ENCODE data around the gene JARID2. TPM values are rescaled to one million over a fixed set of nuclear protein-coding genes. Genes with fewer than 3 reads are reported as not detected.

The JARID2 gene
- total and polyA plus RNA-seq, 11 donors: 3.5 to 12.2 (median 7.5) TPM

DNA sequence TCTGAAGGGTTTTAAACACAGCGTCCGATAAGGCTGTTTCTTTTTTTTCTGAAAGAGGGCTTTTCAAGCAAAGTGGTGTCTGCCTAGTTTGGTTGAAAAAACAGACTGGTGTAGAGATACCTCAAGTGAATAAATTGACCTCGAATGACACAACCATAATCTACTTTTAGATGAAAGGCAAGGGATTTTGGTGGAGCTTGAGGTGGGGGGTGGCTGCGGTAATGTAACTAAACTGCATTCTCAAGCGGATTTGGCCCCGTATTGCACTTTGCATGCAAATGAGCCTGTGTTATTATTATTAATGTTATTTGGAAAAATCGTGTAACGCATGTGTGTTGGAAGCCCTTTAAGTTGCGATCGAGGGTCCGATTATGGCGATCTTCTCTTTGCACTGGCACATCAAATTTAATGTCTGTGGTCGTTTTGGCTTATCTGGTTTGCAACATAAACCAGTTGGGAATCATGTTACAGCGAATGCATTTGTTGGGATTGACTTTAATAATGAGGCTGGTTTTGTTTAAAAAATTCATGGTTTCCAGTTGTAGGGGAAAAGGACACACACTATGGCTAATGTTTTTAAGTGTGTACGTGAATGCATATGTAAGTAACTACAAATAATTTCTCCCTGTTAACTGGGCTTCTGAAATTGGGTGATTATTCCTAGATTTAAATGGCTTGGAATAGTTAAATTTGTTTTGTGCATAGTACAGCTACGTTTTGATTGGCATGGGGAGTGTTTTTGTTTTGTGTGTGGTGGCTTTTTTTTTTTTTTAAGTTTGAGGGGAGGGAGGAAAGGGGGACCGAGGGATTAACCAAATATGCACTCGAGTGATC lies 1.0 kb downstream of the JARID2 start:
- Histone ChIP-seq H3K27ac (peak overlapping the region in 10 of 12 donors; percentile 88 to 98 (median 95)), H3K27me3 (no peaks in the 10 kb centered on the region), H3K36me3 (no peaks in the 10 kb centered on the region), H3K4me1 (peaks cover 0 to 49% (median 12%) of the 10 kb centered on the region in 12 donors), H3K4me3 (peak overlapping the region; percentile 54 to 92 (median 82)), H3K9me3 (no peaks in the 10 kb centered on the region)
- DNase-seq: no peak
- TF ChIP-seq POLR2A (IDR thresholded peaks at IDR 0.05): no peak
- TF ChIP-seq, protein P1, sequence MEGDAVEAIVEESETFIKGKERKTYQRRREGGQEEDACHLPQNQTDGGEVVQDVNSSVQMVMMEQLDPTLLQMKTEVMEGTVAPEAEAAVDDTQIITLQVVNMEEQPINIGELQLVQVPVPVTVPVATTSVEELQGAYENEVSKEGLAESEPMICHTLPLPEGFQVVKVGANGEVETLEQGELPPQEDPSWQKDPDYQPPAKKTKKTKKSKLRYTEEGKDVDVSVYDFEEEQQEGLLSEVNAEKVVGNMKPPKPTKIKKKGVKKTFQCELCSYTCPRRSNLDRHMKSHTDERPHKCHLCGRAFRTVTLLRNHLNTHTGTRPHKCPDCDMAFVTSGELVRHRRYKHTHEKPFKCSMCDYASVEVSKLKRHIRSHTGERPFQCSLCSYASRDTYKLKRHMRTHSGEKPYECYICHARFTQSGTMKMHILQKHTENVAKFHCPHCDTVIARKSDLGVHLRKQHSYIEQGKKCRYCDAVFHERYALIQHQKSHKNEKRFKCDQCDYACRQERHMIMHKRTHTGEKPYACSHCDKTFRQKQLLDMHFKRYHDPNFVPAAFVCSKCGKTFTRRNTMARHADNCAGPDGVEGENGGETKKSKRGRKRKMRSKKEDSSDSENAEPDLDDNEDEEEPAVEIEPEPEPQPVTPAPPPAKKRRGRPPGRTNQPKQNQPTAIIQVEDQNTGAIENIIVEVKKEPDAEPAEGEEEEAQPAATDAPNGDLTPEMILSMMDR (IDR thresholded peaks at IDR 0.05): no peak
- ATAC-seq: no peak
- WGBS, 4 donors: 0% methylated on average over 18 of the region's 18 CpGs
- intact Hi-C loops (cut with DNase I): loop anchor here (1.0 to 10.0 kb wide), 25 partner anchors 50 to 1036 kb away; no protein-coding TSS in a partner anchor

DNA sequence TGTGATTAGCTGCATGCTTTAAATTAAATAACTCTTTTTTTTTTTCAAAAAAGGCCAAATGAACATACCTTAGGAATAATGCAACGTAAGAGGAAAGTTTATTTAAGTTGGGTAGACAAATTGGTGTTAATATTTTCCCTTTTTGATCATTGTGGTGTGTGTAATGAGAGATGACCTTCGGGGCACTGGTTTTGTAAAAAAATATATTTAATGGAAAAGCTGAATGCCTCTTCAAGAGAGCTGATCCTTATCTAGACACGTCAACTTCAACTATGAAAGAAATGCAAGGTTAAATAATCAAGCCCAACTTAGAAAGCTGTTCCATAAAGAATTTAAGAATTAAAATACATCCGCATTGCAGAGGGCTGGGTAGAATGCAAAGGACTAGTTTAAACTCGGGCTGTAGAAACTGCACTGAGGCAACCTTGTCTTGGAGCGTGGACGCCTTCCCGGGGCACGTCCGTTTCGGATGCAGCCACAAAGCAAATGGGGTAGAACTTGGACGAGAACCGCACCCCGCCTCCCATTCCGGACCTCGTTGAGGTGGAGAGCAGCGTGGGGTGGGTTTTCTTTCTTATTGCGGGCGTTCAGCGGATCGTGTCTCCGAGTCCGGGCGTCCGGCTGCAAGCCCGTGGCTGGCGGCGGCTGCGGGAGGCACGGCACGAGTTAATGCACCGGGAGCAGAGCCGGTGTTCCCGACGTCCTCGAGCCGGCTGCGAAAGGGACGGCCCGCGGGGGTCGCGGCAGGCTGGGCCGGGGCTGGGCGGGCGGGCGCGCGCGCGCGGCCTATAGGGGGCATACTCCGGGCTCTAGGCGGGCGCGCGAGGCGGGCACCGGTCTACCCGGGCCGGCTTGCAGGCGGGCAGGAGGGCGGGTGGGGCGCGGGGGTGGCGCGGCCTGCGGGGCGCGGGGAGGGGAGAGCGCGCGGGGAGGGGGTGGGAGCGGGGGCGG lies 1.9 kb downstream of the JARID2 start:
- peaks cover 0 to 52% (median 18%) of the 10 kb centered on the region in 12 donors for H3K4me1 ChIP-seq
- intact Hi-C loops (cut with DNase I): loop anchor here (2.0 to 10.0 kb wide), 24 partner anchors 50 to 1037 kb away; no protein-coding TSS in a partner anchor
- no peaks in the 10 kb centered on the region for H3K27me3 ChIP-seq

DNA sequence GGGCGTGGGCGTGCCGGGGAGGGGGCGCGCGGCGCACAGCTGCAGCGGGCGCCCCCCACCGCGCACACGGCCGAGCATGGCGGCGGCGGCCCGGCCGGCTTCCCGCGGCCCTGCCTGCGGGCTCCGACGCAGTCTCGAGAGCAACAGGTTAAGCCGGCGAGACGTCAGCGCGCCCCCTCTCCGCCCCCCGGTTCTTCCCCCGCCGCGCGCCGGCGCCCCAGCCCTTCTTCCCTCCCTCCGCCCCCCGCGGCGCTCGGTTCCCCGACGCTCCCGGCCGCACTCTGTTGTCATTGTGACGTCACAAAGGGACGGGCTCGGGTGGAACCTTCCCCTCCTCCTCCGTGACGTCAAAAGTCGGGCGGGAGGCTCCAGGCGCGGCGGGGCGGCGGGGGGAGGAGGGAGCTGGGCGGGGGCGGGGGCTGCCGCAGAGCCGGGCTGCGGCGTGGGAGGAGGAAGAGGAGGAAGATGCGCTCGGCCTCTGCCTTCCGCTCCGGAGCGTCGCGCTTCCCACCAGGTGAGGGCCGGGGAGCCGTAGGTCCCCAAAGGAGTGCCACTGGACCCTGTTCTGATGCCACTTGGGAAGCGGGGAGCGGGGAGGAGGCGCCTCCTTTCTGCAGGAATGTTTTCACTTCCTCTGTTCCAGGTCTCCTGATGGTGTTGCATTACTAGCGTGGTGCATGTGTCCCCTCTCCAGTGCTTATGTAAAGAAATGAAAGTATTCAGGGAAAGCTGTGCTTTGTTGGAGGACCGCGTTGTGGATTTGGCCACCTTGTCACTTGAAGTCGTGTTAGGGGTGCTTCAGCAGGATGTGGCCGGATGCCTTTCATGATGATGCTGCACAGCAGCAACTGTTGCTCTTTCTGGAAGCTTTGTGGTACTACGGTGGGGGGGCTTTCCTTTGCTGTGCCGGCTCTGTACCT lies 2.8 kb downstream of the JARID2 start:
- peaks cover 0 to 52% (median 18%) of the 10 kb centered on the region in 12 donors for H3K4me1 ChIP-seq
- peak; percentile 97 to 98 (median 97) for DNase-seq
- TF ChIP-seq POLR2A (IDR thresholded peaks at IDR 0.05): peak in 1 of 2 donors; percentile 4
- TF ChIP-seq, protein P1 (IDR thresholded peaks at IDR 0.05): peak in 7 of 12 donors; percentile 8 to 53 (median 46)
- 0 to 1% (median 0%) methylated on average over 6 to 81 of the region's 83 CpGs for WGBS, 4 donors
- H3K27ac ChIP-seq: peak overlapping the region; percentile 39 to 98 (median 92)
- no peaks in the 10 kb centered on the region for H3K27me3 ChIP-seq
- H3K36me3 ChIP-seq: no peaks in the 10 kb centered on the region
- intact Hi-C loops (cut with DNase I): loop anchor here (5.0 to 10.0 kb wide), 22 partner anchors 49 to 1036 kb away; no protein-coding TSS in a partner anchor
- peak; percentile 41 to 70 (median 62) for ATAC-seq
- H3K9me3 ChIP-seq: no peaks in the 10 kb centered on the region
- H3K4me3 ChIP-seq: peak overlapping the region; percentile 47 to 92 (median 78)

More for the DNA sequence above, 1.9 kb downstream of the JARID2 start:
- peak; percentile 63 to 84 (median 67) for DNase-seq
- TF ChIP-seq POLR2A (IDR thresholded peaks at IDR 0.05): peak in 1 of 2 donors; percentile 26
- TF ChIP-seq, protein P1 (IDR thresholded peaks at IDR 0.05): peak in 11 of 12 donors; percentile 8 to 54 (median 21)
- Histone ChIP-seq H3K36me3 (no peaks in the 10 kb centered on the region), H3K4me3 (peak overlapping the region; percentile 54 to 92 (median 82)), H3K27ac (peak overlapping the region; percentile 39 to 98 (median 91)), H3K9me3 (no peaks in the 10 kb centered on the region)
- no peak for ATAC-seq
- WGBS, 4 donors: 0 to 1% (median 0%) methylated on average over 14 to 70 of the region's 75 CpGs

Data from heart left ventricle (tissue), 16 donors.